GM12878 (cell line): ENCODE data around the gene MEX3B. TPM values are rescaled to one million over a fixed set of nuclear protein-coding genes. Genes with fewer than 3 reads are reported as not detected.

ENCODE experiments used
- ASH2L ChIP-seq: fragments of 300-600, 200-600 bp; sonication (generic); IDR thresholded peaks from 2 replicates; pipeline ENCODE4 v1.6.1; 2017; ENCODE audit warnings: low read depth, mild to moderate bottlenecking, borderline replicate concordance
- CBFB ChIP-seq: IDR thresholded peaks from 2 replicates; pipeline ENCODE4 v1.6.1; 2016; ENCODE audit warnings: antibody characterized with exemption, low read depth
- CHD1 ChIP-seq: IDR thresholded peaks from 2 replicates; pipeline ENCODE4 v1.6.1; 2012; ENCODE audit warnings: low read depth, low read length, improper control_type of control experiment
- EED ChIP-seq: sonication (generic); IDR thresholded peaks from 2 replicates; pipeline ENCODE4 v1.6.1; 2016; ENCODE audit warnings: antibody characterized with exemption, low read depth
- GABPA ChIP-seq: IDR thresholded peaks from 2 replicates; pipeline ENCODE4 v1.6.1; 2014; ENCODE audit warnings: antibody characterized with exemption, low read depth, mild to moderate bottlenecking, inconsistent platforms
- LARP7 ChIP-seq: fragments of 450-650 bp; IDR thresholded peaks from 2 replicates; pipeline ENCODE4 v1.6.1; 2017; ENCODE audit warnings: mild to moderate bottlenecking
- MTA2 ChIP-seq: fragments of 450-650 bp; IDR thresholded peaks from 2 replicates; pipeline ENCODE4 v1.6.1; 2016; ENCODE audit warnings: low read depth, mild to moderate bottlenecking, moderate library complexity
- MXI1 ChIP-seq: fragments of 150-350 bp; IDR thresholded peaks from 2 replicates; pipeline ENCODE4 v1.6.1; 2011; ENCODE audit warnings: low read depth, mild to moderate bottlenecking, inconsistent platforms, low read length, improper control_type of control experiment
- NR2F1 ChIP-seq: fragments of 450-650 bp; conservative IDR thresholded peaks from 2 replicates; pipeline ENCODE4 v1.6.1; 2017; ENCODE audit warnings: mild to moderate bottlenecking
- RELA ChIP-seq: fragments of 450-650 bp; IDR thresholded peaks from 2 replicates; pipeline ENCODE4 v1.8.0; 2014; ENCODE audit warnings: borderline replicate concordance; ENCODE audit not compliant: partially characterized antibody
- STAT3 ChIP-seq: IDR thresholded peaks from 2 replicates; pipeline ENCODE4 v1.6.1; 2011; ENCODE audit warnings: low read depth, low read length, improper control_type of control experiment
- polyA plus RNA-seq, 11 experiments: library from polyadenylated mRNA; depleted of rRNA in 4 of 11; unstranded in 6 of 11; stranded (reverse) in 5 of 11; fragments of >200 nt; fragmentation: Nextera tagmentation in 4 of 11; fragmentation: Illumina TruSeq in 1 of 11; extraction: Ambion mirVana in 4 of 11; extraction: Trizol in 1 of 11; gene quantifications; 1 replicate in 1 of 11; 2 replicates in 10 of 11; pipeline versions ENCODE4 v1.2.1 to v1.2.3, GENCODE V29; 2011 to 2016; ENCODE audit warnings: inconsistent platforms in 2 of 11, missing spikeins in 2 of 11, low read depth in 1 of 11
- total RNA-seq, 4 experiments: library from RNA; depleted of rRNA in 3 of 4; stranded (reverse); fragments of >200 nt in 3 of 4; fragmentation: Illumina TruSeq in 1 of 4; extraction: Trizol in 1 of 4; gene quantifications; 2 replicates each; pipeline versions ENCODE4 v1.2.1 to v1.2.3, GENCODE V29; 2013 to 2021
- TF ChIP-seq, protein P1 (sequence below): fragments of 450-650 bp; IDR thresholded peaks from 2 replicates; pipeline ENCODE4 v1.6.1; 2017; ENCODE audit warnings: antibody characterized with exemption, mild to moderate bottlenecking, moderate library complexity

The MEX3B gene
- total and polyA plus RNA-seq, 10 of the 15 experiments (the other 5 are each of a cell fraction or from before 2014, with no cell fraction given) = 0.02 to 1.3 (median 0.28) TPM

DNA sequence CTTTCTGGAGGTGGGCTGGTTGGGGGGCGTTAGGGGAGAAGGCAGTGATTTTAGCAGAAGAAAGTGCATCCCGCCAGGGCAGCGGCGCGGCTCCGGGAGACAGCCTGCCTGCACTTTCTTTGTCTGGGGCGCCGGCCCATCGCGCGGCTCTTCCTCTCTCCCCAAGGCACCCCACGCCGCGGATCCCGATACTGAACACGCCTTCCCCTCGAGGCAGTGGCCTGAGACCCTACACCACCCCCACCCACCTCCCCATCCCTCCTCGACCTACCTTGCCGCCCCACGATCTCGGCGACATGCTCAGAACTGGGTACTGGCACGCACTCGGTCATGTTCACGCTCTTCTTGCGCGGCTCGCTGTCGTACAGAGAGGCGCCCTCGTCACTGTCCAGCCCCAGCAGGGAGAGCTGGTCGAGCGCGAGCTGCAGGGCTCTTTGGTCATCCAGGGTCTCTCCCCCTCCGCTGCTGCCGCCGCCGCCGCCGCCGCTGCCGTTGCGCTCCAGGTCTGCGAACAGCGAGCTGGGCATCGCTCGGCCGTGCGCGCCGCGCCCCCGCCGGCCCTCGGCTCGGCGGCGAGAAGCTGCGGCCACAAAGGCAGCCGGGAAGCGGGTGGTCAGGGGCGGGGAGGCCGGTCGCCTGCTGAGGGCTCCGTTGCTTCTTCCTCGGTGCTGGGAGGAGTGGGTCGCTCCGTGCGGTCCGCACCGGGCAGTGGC is 483 bp downstream of the MEX3B start (continued):
- TF ChIP-seq NR2F1 (no peak), ASH2L (no peak), GABPA (no peak), CBFB (no peak), MXI1 (no peak), RELA (no peak), LARP7 (peak; percentile 62; the same call in 1 of the 2 replicates), STAT3 (no peak), MTA2 (no peak), EED (no peak), CHD1 (no peak)
- TF ChIP-seq, protein P1, sequence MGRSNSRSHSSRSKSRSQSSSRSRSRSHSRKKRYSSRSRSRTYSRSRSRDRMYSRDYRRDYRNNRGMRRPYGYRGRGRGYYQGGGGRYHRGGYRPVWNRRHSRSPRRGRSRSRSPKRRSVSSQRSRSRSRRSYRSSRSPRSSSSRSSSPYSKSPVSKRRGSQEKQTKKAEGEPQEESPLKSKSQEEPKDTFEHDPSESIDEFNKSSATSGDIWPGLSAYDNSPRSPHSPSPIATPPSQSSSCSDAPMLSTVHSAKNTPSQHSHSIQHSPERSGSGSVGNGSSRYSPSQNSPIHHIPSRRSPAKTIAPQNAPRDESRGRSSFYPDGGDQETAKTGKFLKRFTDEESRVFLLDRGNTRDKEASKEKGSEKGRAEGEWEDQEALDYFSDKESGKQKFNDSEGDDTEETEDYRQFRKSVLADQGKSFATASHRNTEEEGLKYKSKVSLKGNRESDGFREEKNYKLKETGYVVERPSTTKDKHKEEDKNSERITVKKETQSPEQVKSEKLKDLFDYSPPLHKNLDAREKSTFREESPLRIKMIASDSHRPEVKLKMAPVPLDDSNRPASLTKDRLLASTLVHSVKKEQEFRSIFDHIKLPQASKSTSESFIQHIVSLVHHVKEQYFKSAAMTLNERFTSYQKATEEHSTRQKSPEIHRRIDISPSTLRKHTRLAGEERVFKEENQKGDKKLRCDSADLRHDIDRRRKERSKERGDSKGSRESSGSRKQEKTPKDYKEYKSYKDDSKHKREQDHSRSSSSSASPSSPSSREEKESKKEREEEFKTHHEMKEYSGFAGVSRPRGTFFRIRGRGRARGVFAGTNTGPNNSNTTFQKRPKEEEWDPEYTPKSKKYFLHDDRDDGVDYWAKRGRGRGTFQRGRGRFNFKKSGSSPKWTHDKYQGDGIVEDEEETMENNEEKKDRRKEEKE = no peak
